Small intestine (tissue), 16 donors: ENCODE results near the gene AGRN. TPM values are rescaled to one million over a fixed set of nuclear protein-coding genes. Genes with fewer than 3 reads are reported as not detected.

Source experiments
- DNase-seq, 2 donors: peaks; one replicate each; pipeline versions ENCODE4 v3.0.0 to v3.0.0-alpha.2; 2013
- FAIRE-seq: peaks from 2 replicates; lab custom pipeline; 2012; peaks lifted over from hg19 to GRCh38; lab: Jason Lieb, UNC
- H3K27ac ChIP-seq, 3 donors: one replicate each; pipeline ENCODE4 v1.5.1; 2013; ENCODE audit warnings: low read length in 2 of 3, mild to moderate bottlenecking in 2 of 3, control low read depth in 1 of 3, inconsistent platforms in 1 of 3, low read depth in 1 of 3, moderate library complexity in 1 of 3
- H3K27me3 ChIP-seq, 3 donors: one replicate each; pipeline ENCODE4 v1.6.1; 2013; ENCODE audit warnings: low read length in 3 of 3, inconsistent platforms in 1 of 3; ENCODE audit not compliant: control insufficient read depth in 3 of 3, insufficient read depth in 3 of 3
- H3K36me3 ChIP-seq, 3 donors: one replicate each; pipeline ENCODE4 v1.6.1; 2013; ENCODE audit warnings: low read length in 3 of 3, inconsistent platforms in 1 of 3, low read depth in 1 of 3, mild to moderate bottlenecking in 1 of 3, moderate library complexity in 1 of 3; ENCODE audit not compliant: control insufficient read depth in 3 of 3, insufficient read depth in 2 of 3
- H3K4me1 ChIP-seq, 3 donors: one replicate each; pipeline ENCODE4 v1.6.1; 2013; ENCODE audit warnings: low read length in 2 of 3, inconsistent platforms in 1 of 3, low read depth in 1 of 3, mild to moderate bottlenecking in 1 of 3, moderate library complexity in 1 of 3; ENCODE audit not compliant: control insufficient read depth in 3 of 3, insufficient read depth in 2 of 3
- H3K4me3 ChIP-seq, 3 donors: one replicate each; pipeline ENCODE4 v1.5.1; 2013; ENCODE audit warnings: low read length in 3 of 3, control low read depth in 1 of 3, inconsistent platforms in 1 of 3, low read depth in 1 of 3, mild to moderate bottlenecking in 1 of 3, moderate library complexity in 1 of 3
- H3K9me3 ChIP-seq, 2 donors: one replicate each; pipeline ENCODE4 v1.6.1; 2013; ENCODE audit warnings: low read depth in 1 of 2, low read length in 1 of 2; ENCODE audit not compliant: control insufficient read depth in 2 of 2, insufficient read depth in 1 of 2
- WGBS, 3 donors: extraction: QIAGEN DNeasy Blood & Tissue Kit; methylation state at CpG; one replicate each; pipeline ENCODE4 v1.1.7; 2013; 5-methylcytosine and 5-hydroxymethylcytosine counted together
- long read RNA-seq, 10 donors: transcript quantifications; one replicate each; lab custom pipeline, GENCODE V29; 2026
- polyA plus RNA-seq, 4 donors: library from polyadenylated mRNA; stranded (reverse) in 3 of 4; unstranded in 1 of 4; fragments of 200-250 nt in 3 of 4; fragments of 120-200 nt in 1 of 4; gene quantifications; one replicate each; pipeline versions ENCODE4 v1.2.1 to v1.2.3, GENCODE V29; 2013
- donor health status: healthy with polysubstance abuse.
- donor health status: control.
- donor health status: control.
- donor health status: Bipolar disorder and iron deficiency.
- donor health status: healthy.

Gene AGRN
- 100 to 1,000 TPM in 1 of 4 donors, 10 to 100 TPM in 3; 13.2 to 104 (median 19.9) TPM for polyA plus RNA-seq
- long read RNA-seq, donor 1 = 0 reads
- long read RNA-seq, donor 2 = 0 reads
- long read RNA-seq, donor 3, partial matches to known transcripts = 10 of 12 reads
- long read RNA-seq, donor 3, other reads (novel, unspliced or antisense) = 0 of 12 reads
- long read RNA-seq, donor 4 = 0 reads
- long read RNA-seq, donor 5, partial matches to known transcripts = 30 of 32 reads
- long read RNA-seq, donor 5, other reads (novel, unspliced or antisense) = 0 of 32 reads
- long read RNA-seq, donor 6 = 0 reads
- long read RNA-seq, donor 7 = 0 reads
- long read RNA-seq, donor 8 = 0 reads
- long read RNA-seq, donor 9 = 0 reads
- long read RNA-seq, donor 10, partial matches to known transcripts = 0 of 2 reads
- long read RNA-seq, donor 10, other reads (novel, unspliced or antisense) = 0 of 2 reads

DNA sequence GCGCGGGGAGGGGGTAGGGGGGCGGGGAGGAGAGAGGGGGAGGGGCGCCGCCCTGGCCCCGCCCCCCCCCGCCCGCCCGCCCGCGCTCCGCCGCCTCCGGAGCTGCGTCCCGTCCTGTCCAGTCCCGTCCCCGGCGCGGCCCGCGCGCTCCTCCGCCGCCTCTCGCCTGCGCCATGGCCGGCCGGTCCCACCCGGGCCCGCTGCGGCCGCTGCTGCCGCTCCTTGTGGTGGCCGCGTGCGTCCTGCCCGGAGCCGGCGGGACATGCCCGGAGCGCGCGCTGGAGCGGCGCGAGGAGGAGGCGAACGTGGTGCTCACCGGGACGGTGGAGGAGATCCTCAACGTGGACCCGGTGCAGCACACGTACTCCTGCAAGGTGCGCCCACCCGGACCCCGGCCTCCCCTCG lies at the start of gene AGRN:
Gene AGRN, plus strand, starts transcription at position 121 of the 405 bp plus-strand sequence. Its CDS starts 53 bp downstream, at position 174.
- H3K4me3 ChIP-seq = peak within 1 kb of the TSS; percentile 57 to 90 (median 67)
- peaks cover 0 to 34% (median 0%) of the 10 kb centered on the region in 3 donors for H3K36me3 ChIP-seq
- H3K27me3 ChIP-seq = no peaks in the 10 kb centered on the region
- no peaks in the 10 kb centered on the region for H3K9me3 ChIP-seq
- H3K4me1 ChIP-seq = peaks cover 0 to 46% (median 4%) of the 10 kb centered on the region in 3 donors
- FAIRE-seq (no peak), DNase-seq (peak; percentile 25 to 77)
- H3K27ac ChIP-seq = peak within 1 kb of the TSS; percentile 64 to 75 (median 74)
- WGBS, 3 donors = 0% methylated on average over 11 to 55 of the region's 58 CpGs

DNA sequence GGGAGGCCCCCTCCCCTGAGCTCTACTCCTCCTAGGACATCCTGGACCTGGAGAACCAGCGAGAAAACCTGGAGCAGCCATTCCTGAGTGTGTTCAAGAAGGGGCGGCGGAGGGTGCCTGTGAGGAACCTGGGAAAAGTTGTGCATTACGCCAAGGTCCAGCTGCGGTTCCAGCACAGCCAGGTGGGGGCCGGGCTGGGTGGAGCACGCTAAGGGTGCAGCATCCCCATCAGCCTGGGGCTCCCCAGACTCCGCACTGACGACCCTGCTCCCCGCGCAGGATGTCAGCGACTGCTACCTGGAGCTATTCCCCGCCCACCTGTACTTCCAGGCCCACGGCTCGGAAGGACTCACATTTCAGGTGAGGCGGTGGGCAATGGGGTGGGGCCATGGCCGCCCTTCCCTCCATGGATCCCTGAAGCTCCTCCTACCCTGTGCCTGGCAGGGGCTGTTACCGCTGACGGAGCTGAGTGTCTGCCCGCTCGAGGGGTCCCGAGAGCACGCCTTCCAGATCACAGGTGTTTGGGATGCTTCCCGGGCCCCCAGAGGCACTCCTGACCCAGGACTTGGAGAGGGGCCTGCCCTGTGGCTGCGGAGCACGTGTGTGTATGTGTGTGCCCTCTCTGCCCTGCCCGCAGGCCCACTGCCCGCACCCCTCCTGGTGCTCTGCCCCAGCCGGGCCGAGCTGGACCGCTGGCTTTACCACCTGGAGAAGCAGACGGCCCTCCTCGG lies 49.5 kb upstream of the AGRN start:
- peaks cover 0 to 11% (median 2%) of the 10 kb centered on the region in 3 donors for H3K4me1 ChIP-seq
- no peaks in the 10 kb centered on the region for H3K36me3 ChIP-seq
- H3K27me3 ChIP-seq = peaks cover 0 to 81% (median 10%) of the 10 kb centered on the region in 3 donors
- no peaks in the 10 kb centered on the region for H3K9me3 ChIP-seq
- DNase-seq (no peak), FAIRE-seq (no peak)
- no peak overlapping the region for H3K27ac ChIP-seq
- no peak overlapping the region for H3K4me3 ChIP-seq
- 18 to 21% (median 19%) methylated on average over 32 to 33 of the region's 33 CpGs for WGBS, 3 donors

DNA sequence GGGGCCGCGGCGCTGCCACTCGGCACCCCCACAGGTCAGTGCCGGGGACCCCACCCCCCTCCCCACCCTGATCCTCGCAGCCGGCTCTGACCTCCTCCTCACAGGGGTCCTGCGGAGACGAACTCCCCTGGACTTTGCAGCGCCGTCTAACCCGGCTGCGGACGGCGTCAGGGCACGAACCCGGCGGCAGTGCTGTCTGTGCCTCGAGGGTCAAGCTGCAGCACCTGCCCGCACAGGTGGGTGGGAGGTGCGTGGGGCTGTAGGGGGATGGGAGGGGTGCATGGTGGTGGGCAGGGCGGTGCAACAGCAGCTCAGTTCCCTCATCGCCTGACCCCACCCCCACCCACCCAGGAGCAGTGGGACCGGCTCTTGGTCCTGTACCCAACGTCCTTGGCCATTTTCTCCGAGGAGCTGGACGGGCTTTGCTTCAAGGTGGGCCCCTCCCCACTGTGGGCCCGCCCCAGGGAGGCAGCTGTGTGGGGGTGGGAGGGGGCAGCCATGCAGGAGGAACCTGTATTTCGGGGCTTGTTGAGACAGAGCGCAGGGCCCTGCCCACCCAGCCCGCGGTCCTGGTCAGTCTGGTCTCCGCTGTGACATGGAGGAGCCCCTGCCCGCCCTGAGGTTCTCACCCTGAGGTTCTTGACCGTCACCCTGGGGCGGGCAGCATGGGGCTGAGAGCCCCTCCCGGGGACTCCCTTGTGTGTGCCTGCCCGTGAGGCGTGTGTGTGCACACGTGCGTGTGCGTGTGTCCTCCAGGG lies 48.8 kb upstream of the AGRN start:
- 28 to 39% (median 36%) methylated on average over 34 to 42 of the region's 42 CpGs for WGBS, 3 donors
- Histone ChIP-seq H3K4me1 (peaks cover 0 to 5% (median 0%) of the 10 kb centered on the region in 3 donors), H3K9me3 (no peaks in the 10 kb centered on the region), H3K36me3 (no peaks in the 10 kb centered on the region), H3K4me3 (no peak overlapping the region), H3K27ac (no peak overlapping the region), H3K27me3 (peaks cover 0 to 82% (median 10%) of the 10 kb centered on the region in 3 donors)
- no peak for DNase-seq
- FAIRE-seq = no peak

DNA sequence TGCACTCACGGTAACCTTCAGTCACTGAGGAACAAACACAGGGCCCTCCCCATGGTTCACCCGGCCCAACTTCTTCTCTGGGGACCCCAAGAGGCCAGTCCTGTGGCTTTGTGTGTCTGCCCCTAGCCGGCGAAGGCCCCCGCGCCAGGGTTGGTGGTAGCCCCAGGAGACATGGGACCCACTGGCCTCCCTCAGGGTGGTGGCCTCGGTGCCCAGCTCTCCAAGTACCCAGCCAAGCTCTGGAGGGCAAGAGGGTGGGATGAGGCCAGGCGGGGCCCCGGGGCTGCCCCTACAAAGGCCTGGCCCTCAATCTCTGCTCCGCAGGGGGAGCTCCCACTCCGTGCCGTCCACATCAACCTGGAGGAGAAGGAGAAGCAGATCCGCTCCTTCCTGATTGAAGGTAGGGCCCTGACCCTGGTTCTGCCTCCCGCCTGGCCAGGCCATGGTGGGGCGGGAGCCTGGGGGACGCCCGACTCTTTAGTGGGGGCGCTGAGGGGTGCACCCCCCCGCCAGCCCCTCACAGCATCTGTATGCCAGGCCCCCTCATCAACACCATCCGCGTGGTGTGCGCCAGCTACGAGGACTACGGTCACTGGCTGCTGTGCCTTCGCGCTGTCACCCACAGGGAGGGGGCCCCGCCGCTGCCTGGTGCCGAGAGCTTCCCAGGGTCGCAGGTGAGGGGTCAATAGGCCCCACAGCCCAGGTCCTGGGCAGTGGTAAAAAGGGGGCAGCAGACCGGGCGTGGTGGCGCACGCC lies 48.0 kb upstream of the AGRN start:
- FAIRE-seq (no peak), DNase-seq (no peak)
- H3K4me1 ChIP-seq = peaks cover 0 to 2% (median 0%) of the 10 kb centered on the region in 3 donors
- H3K27ac ChIP-seq = no peak overlapping the region
- H3K9me3 ChIP-seq = no peaks in the 10 kb centered on the region
- H3K27me3 ChIP-seq = peaks cover 0 to 78% (median 10%) of the 10 kb centered on the region in 3 donors
- WGBS, 3 donors = 70 to 77% (median 74%) methylated on average over 28 to 34 of the region's 34 CpGs
- H3K36me3 ChIP-seq = no peaks in the 10 kb centered on the region
- H3K4me3 ChIP-seq = no peak overlapping the region

DNA sequence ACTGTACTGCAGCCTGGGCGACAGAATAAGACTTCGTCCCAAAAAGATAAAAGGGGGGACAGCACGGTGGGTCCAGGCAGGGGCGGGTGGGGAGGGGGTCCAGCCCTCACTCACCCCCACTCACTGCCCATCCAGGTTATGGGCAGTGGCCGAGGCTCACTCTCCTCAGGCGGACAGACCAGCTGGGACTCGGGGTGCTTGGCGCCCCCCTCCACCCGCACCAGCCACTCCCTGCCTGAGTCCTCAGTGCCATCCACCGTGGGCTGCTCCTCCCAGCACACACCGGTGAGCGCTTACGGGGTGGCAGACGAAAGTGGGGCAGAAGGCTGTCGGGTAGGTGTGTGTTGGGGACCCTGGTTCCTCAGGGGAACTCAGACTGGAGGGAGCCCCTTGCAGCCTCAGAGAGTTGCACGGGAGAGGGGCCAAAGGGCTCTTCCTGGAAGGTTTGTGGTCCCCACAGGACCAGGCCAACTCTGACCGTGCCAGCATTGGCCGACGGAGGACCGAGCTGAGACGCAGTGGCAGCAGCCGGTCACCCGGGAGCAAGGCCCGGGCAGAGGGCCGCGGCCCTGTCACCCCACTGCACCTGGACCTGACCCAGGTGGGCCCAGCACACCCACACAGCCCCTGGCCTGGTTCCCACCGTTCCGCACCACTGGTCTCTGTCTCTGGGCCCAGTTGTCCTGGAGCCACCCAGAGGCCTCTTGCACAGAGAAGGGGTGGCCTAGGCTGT lies 47.0 kb upstream of the AGRN start:
- Histone ChIP-seq H3K9me3 (no peaks in the 10 kb centered on the region), H3K27ac (no peak overlapping the region), H3K4me3 (no peak overlapping the region), H3K27me3 (peaks cover 0 to 69% (median 10%) of the 10 kb centered on the region in 3 donors), H3K36me3 (no peaks in the 10 kb centered on the region), H3K4me1 (no peaks in the 10 kb centered on the region)
- no peak for FAIRE-seq
- WGBS, 3 donors = 73 to 84% (median 74%) methylated on average over 24 to 28 of the region's 28 CpGs
- DNase-seq = no peak

DNA sequence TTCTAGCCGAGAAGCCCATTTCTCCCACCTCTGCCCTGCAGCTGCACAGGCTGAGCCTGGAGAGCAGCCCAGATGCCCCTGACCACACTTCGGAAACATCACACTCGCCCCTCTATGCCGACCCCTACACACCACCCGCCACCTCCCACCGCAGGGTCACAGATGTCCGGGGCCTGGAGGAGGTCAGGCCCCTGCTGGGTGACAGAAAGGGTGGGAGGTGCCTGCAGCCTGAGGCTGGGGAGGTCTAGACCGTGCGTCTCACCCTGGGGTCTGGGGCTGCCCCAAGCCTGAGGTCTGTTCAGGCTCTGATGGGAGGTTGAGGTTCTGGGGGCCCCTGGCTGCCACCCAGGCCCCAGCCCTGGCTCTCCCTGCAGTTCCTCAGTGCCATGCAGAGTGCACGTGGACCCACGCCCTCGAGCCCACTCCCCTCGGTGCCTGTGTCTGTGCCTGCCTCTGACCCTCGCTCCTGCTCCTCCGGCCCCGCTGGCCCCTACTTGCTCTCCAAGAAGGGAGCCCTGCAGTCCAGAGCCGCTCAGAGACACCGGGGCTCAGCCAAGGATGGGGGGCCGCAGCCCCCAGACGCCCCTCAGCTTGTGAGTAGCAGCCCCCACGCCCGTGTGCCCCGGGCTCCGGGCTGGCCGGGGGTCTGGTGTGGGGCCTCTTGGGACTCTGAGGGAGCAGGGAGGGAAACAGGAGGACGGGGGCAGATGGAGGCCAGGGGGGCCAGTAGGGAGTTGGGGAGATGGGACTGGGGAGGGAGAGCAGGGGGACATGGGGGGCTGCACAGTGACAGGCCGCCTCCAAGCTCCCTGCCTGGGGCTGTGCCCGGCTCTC lies 46.2 kb upstream of the AGRN start:
- FAIRE-seq (no peak), DNase-seq (no peak)

DNA sequence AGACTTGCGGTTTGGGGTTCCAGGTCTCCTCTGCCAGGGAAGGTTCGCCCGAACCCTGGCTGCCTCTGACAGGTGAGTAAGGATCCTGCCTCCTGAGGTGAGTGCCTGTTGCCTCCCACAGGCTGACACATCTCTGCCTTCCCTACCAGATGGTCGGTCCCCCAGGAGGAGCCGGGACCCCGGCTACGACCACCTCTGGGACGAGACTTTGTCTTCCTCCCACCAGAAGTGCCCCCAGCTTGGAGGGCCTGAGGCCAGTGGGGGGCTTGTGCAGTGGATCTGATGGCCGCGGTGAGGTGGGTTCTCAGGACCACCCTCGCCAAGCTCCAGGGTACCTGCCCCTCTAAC lies 45.7 kb upstream of the AGRN start:
- H3K36me3 ChIP-seq = no peaks in the 10 kb centered on the region
- H3K27me3 ChIP-seq = peaks cover 0 to 55% (median 10%) of the 10 kb centered on the region in 3 donors
- peaks cover 0 to 3% of the 10 kb centered on the region in 2 donors for H3K9me3 ChIP-seq
- FAIRE-seq = no peak
- H3K4me3 ChIP-seq = no peak overlapping the region
- 79 to 92% (median 90%) methylated on average over 10 to 11 of the region's 11 CpGs for WGBS, 3 donors
- no peak for DNase-seq
- H3K4me1 ChIP-seq = no peaks in the 10 kb centered on the region
- H3K27ac ChIP-seq = no peak overlapping the region

More for the DNA sequence above, 46.2 kb upstream of the AGRN start:
- no peak overlapping the region for H3K27ac ChIP-seq
- no peaks in the 10 kb centered on the region for H3K36me3 ChIP-seq
- H3K4me3 ChIP-seq = no peak overlapping the region
- H3K27me3 ChIP-seq = peaks cover 0 to 61% (median 10%) of the 10 kb centered on the region in 3 donors
- H3K9me3 ChIP-seq = peaks cover 0 to 3% of the 10 kb centered on the region in 2 donors
- 76 to 84% (median 81%) methylated on average over 22 to 28 of the region's 28 CpGs for WGBS, 3 donors
- no peaks in the 10 kb centered on the region for H3K4me1 ChIP-seq
